IMR-90 (cell line): Measurements from ENCODE around the gene PSMG3. TPM values are rescaled to one million over a fixed set of nuclear protein-coding genes. Genes with fewer than 3 reads are reported as not detected.

ENCODE experiments used
- ATAC-seq: fragments of 200-7000 bp; cut with Tn5 transposase; 2 replicates; pipeline ENCODE4 v1.9.1; 2020; ENCODE audit warnings: low read depth, mild to moderate bottlenecking, moderate library complexity
- BruUV-seq: library from RNA; stranded (reverse); fragments of 400-500 nt; replicated peaks from 2 replicates; lab custom pipeline; 2021; lab: Mats Ljungman, UMichigan
- CTCF ChIA-PET: fragments of 300-600 bp; formaldehyde crosslinking; extraction: SDS; loops from one replicate; lab custom pipeline; 2021; ENCODE audit warnings: antibody characterized with exemption; lab: Yijun Ruan, JAX
- POLR2A ChIA-PET: fragments of 300-600 bp; sonication (Branson Sonifier 250); formaldehyde crosslinking; loops from one replicate; lab custom pipeline; 2022; ENCODE audit warnings: antibody characterized with exemption; ENCODE audit not compliant: unreplicated experiment; lab: Charles Lee
- DNase-seq: peaks from one replicate; pipeline ENCODE4 v3.0.0; 2013
- H2AFZ ChIP-seq: replicated peaks from 2 replicates; pipeline ENCODE3; 2013; ENCODE audit warnings: low read length, mild to moderate bottlenecking; ENCODE audit not compliant: poor library complexity
- H2AK5ac ChIP-seq: 2 replicates; pipeline ENCODE4 v1.6.1; 2013; ENCODE audit warnings: low read depth, low read length, inconsistent platforms
- H2AK9ac ChIP-seq: replicated peaks from 2 replicates; pipeline ENCODE3; 2013; ENCODE audit warnings: mild to moderate bottlenecking, low read depth, low read length, moderate library complexity; ENCODE audit not compliant: poor library complexity
- H2BK120ac ChIP-seq: 2 replicates; pipeline ENCODE4 v1.6.1; 2013; ENCODE audit warnings: low read depth, low read length, inconsistent platforms
- H2BK15ac ChIP-seq: 3 replicates; pipeline ENCODE4 v1.6.1; 2013; ENCODE audit warnings: low read depth, low read length, inconsistent platforms
- H2BK20ac ChIP-seq: 2 replicates; pipeline ENCODE4 v1.6.1; 2013; ENCODE audit warnings: low read depth, mild to moderate bottlenecking, inconsistent platforms, low read length, moderate library complexity
- H2BK5ac ChIP-seq: 2 replicates; pipeline ENCODE4 v1.6.1; 2013; ENCODE audit warnings: mild to moderate bottlenecking, low read depth, low read length, inconsistent platforms; ENCODE audit not compliant: poor library complexity, severe bottlenecking
- H3K14ac ChIP-seq: replicated peaks from 2 replicates; pipeline ENCODE4 v1.6.1; 2013; ENCODE audit warnings: low read depth, low read length, inconsistent platforms
- H3K18ac ChIP-seq: 2 replicates; pipeline ENCODE4 v1.6.1; 2013; ENCODE audit warnings: low read depth, low read length, control low read depth
- H3K23ac ChIP-seq: 2 replicates; pipeline ENCODE4 v1.6.1; 2013; ENCODE audit warnings: low read depth, low read length, inconsistent platforms
- H3K27ac ChIP-seq: 2 replicates; pipeline ENCODE4 v1.5.1; 2013; ENCODE audit warnings: mild to moderate bottlenecking, control low read depth, low read length; ENCODE audit not compliant: insufficient read depth
- H3K27me3 ChIP-seq: 2 replicates; pipeline ENCODE4 v1.6.1; 2013; ENCODE audit warnings: low read length; ENCODE audit not compliant: control insufficient read depth, insufficient read depth
- H3K36me3 ChIP-seq: 2 replicates; pipeline ENCODE4 v1.6.1; 2013; ENCODE audit warnings: low read length, mixed read lengths; ENCODE audit not compliant: control insufficient read depth, insufficient read depth
- H3K4ac ChIP-seq: 2 replicates; pipeline ENCODE4 v1.6.1; 2013; ENCODE audit warnings: low read depth, low read length, inconsistent platforms
- H3K4me1 ChIP-seq: 2 replicates; pipeline ENCODE4 v1.6.1; 2013; ENCODE audit warnings: low read length, mixed read lengths; ENCODE audit not compliant: control insufficient read depth, insufficient read depth
- H3K4me2 ChIP-seq: 2 replicates; pipeline ENCODE4 v1.6.1; 2013; ENCODE audit warnings: low read depth, mild to moderate bottlenecking, control low read depth, low read length, moderate library complexity
- H3K4me3 ChIP-seq: 2 replicates; pipeline ENCODE4 v1.5.1; 2013; ENCODE audit warnings: low read depth, mild to moderate bottlenecking, control low read depth, low read length, moderate library complexity; ENCODE audit not compliant: insufficient read depth
- H3K56ac ChIP-seq: 2 replicates; pipeline ENCODE4 v1.6.1; 2013; ENCODE audit warnings: low read length, inconsistent platforms; ENCODE audit not compliant: insufficient read depth; ENCODE audit errors: extremely low read depth
- H3K79me1 ChIP-seq, 2 experiments: 2 replicates each; pipeline ENCODE4 v1.6.1; 2013; ENCODE audit warnings: low read length in 2 of 2, inconsistent platforms in 1 of 2, low read depth in 1 of 2
- H3K9ac ChIP-seq: 2 replicates; pipeline ENCODE4 v1.6.1; 2013; ENCODE audit warnings: low read depth, low read length, control low read depth
- H3K9me1 ChIP-seq: 2 replicates; pipeline ENCODE4 v1.6.1; 2013; ENCODE audit warnings: low read length, inconsistent platforms; ENCODE audit not compliant: insufficient read depth
- H3K9me3 ChIP-seq: 2 replicates; pipeline ENCODE4 v1.6.1; 2013; ENCODE audit warnings: low read length; ENCODE audit not compliant: control insufficient read depth, insufficient read depth
- H4K20me1 ChIP-seq: 2 replicates; pipeline ENCODE4 v1.6.1; 2013; ENCODE audit warnings: low read length, inconsistent platforms; ENCODE audit not compliant: insufficient read depth
- H4K5ac ChIP-seq: 2 replicates; pipeline ENCODE4 v1.6.1; 2013; ENCODE audit warnings: mild to moderate bottlenecking, low read depth, low read length, control low read depth
- H4K8ac ChIP-seq, 2 experiments: 2 replicates each; pipeline ENCODE4 v1.6.1; 2013; ENCODE audit warnings: low read depth in 2 of 2, low read length in 2 of 2, control low read depth in 1 of 2, inconsistent platforms in 1 of 2
- H4K91ac ChIP-seq: 2 replicates; pipeline ENCODE4 v1.6.1; 2013; ENCODE audit warnings: low read depth, low read length, inconsistent platforms; ENCODE audit not compliant: insufficient read depth
- BHLHE40 ChIP-seq: fragments of 150-350 bp; IDR thresholded peaks from 2 replicates; pipeline ENCODE4 v1.6.1; 2016; ENCODE audit warnings: mild to moderate bottlenecking, low read depth, low read length
- CEBPB ChIP-seq: IDR thresholded peaks from 2 replicates; pipeline ENCODE4 v1.6.1; 2012; ENCODE audit warnings: low read depth, low read length, improper control_type of control experiment
- CHD1 ChIP-seq: IDR thresholded peaks from 2 replicates; pipeline ENCODE4 v1.6.1; 2012; ENCODE audit warnings: low read depth, low read length, improper control_type of control experiment
- FOS ChIP-seq: fragments of 150-350 bp; IDR thresholded peaks from 2 replicates; pipeline ENCODE4 v1.6.1; 2016; ENCODE audit warnings: low read depth, low read length
- MAFK ChIP-seq: IDR thresholded peaks from 2 replicates; pipeline ENCODE4 v1.6.1; 2012; ENCODE audit warnings: low read depth, low read length, improper control_type of control experiment
- MXI1 ChIP-seq: IDR thresholded peaks from 2 replicates; pipeline ENCODE4 v1.6.1; 2012; ENCODE audit warnings: low read depth, mild to moderate bottlenecking, low read length, moderate library complexity, borderline replicate concordance
- NFE2L2 ChIP-seq: fragments of 150-350 bp; IDR thresholded peaks from 2 replicates; pipeline ENCODE4 v1.6.1; 2016; ENCODE audit warnings: low read depth, mild to moderate bottlenecking, low read length
- POLR2A ChIP-seq: IDR thresholded peaks from 2 replicates; pipeline ENCODE4 v1.6.1; 2012; ENCODE audit warnings: mild to moderate bottlenecking, low read depth, low read length
- RAD21 ChIP-seq: IDR thresholded peaks from 2 replicates; pipeline ENCODE4 v1.6.1; 2012; ENCODE audit warnings: low read length, improper control_type of control experiment
- RCOR1 ChIP-seq: IDR thresholded peaks from 2 replicates; pipeline ENCODE4 v1.6.1; 2012; ENCODE audit warnings: mild to moderate bottlenecking, low read length, improper control_type of control experiment; ENCODE audit not compliant: insufficient replicate concordance
- SMC3 ChIP-seq: fragments of 150-350 bp; IDR thresholded peaks from 2 replicates; pipeline ENCODE4 v1.6.1; 2016; ENCODE audit warnings: low read depth, mild to moderate bottlenecking, antibody characterized with exemption, low read length, moderate library complexity
- WGBS, 2 experiments: methylation state at CpG; one replicate each; pipeline versions ENCODE4 v1.1.5 to v1.1.7; 2013; ENCODE audit warnings: missing lambda C conversion rate in 2 of 2; ENCODE audit not compliant: insufficient read length in 1 of 2; ENCODE audit errors: extremely low coverage in 2 of 2; 5-methylcytosine and 5-hydroxymethylcytosine counted together
- dilution Hi-C: fragments of 300-500 bp; cut with HindIII; formaldehyde crosslinking; loops from one replicate; pipeline ENCODE4 v1.14.3; 2018; ENCODE audit warnings: low sequenced_read_pairs; ENCODE audit not compliant: unreplicated experiment
- in situ Hi-C: fragments of 300-500 bp; cut with MboI; formaldehyde crosslinking; loops from 3 replicates; pipeline ENCODE4 v1.14.3; 2019; ENCODE audit warnings: low sequenced_read_pairs, inconsistent platforms, mixed read lengths
- intact Hi-C: fragments of 100-400 bp; cut with micrococcal nuclease; formaldehyde crosslinking; loops from 2 replicates; pipeline ENCODE4 v1.10.0; 2022
- polyA plus RNA-seq, 3 experiments: library from polyadenylated mRNA; depleted of rRNA; stranded (reverse); fragments of >200 nt; gene quantifications; 2 replicates each; pipeline ENCODE4 v1.2.3, GENCODE V29; 2012; ENCODE audit warnings: low replicate concordance in 1 of 3
- total RNA-seq: library from RNA; depleted of rRNA; stranded (reverse); fragments of >200 nt; gene quantifications from 2 replicates; pipeline ENCODE4 v1.2.3, GENCODE V29; 2012
- TF ChIP-seq, protein P1 (sequence below): fragments of 150-350 bp; IDR thresholded peaks from 2 replicates; pipeline ENCODE4 v1.6.1; 2017; ENCODE audit warnings: mild to moderate bottlenecking, antibody characterized with exemption, low read length, low read depth
- TF ChIP-seq, protein P2 (sequence below): conservative IDR thresholded peaks from 2 replicates; pipeline ENCODE4 v1.5.1; 2012; ENCODE audit warnings: mild to moderate bottlenecking, low read depth, low read length, improper control_type of control experiment
- TF ChIP-seq, protein P3 (sequence below): fragments of 150-350 bp; IDR thresholded peaks from 2 replicates; pipeline ENCODE4 v1.6.1; 2016; ENCODE audit warnings: low read depth, mild to moderate bottlenecking, low read length, moderate library complexity, borderline replicate concordance

Gene PSMG3
- total and polyA plus RNA-seq, 2 of the 4 experiments (the other 2 are of a cell fraction), result 37.3 to 54.1 TPM

DNA sequence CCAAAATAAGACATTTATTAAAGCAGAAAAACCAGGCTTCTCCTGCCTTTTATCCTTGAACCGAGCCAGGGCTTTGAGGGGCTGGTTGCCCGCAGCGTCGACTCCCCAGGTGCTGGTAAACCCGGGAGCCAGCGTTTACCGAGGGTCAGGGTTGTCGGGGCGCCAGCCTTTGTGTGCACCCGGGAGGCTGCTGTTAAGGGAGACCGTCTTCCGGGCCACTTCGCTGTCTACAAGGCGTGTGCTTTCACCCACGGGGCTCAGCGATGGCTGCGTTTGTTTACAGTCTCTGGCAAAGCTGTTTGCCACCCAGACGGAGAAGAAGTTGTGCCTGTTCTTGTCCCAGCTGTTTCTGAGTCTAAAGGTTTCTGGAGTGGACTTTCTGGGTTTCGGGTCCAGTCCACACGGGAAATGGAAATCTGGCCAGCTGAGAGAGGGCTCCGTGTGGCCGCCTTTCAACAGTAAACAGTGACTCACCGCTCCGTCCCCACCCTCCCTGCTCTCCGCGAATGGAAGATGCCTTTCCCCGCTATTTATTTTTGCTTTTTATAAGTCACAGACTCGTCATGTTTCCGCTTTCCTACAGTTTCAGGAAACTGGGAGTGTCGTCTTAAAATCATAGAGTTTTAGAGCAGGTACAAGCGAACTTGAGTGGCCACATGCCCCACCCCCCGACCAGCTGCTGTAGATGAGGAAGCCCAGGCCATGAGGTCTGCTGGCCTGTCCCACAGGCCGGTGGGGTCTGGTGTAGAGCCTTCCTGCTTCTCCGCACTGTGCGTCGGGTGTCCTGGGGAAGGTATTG is 37.2 kb downstream of the PSMG3 start:
- H3K27ac ChIP-seq, result peak overlapping the region; percentile 95
- peak overlapping the region; percentile 66 for H2BK20ac ChIP-seq
- H4K8ac ChIP-seq, result peak overlapping the region; percentile 63 to 86
- peak overlapping the region; percentile 89 for H3K4ac ChIP-seq
- peak overlapping the region; percentile 88 for H3K56ac ChIP-seq
- peaks cover 36% of the 10 kb centered on the region for H4K20me1 ChIP-seq
- peaks cover 9% of the 10 kb centered on the region for H3K9me1 ChIP-seq
- ChIA-PET CTCF (no interaction called here), POLR2A (no interaction called here)
- peak overlapping the region; percentile 99 for H2AK5ac ChIP-seq
- H3K4me3 ChIP-seq, result peak overlapping the region; percentile 43
- ATAC-seq (peak; percentile 41), DNase-seq (peak; percentile 96)
- H3K4me2 ChIP-seq, result peak overlapping the region; percentile 85
- H2BK15ac ChIP-seq, result peak overlapping the region; percentile 71; the same call in 2 of the 3 replicates
- intact Hi-C loops (no loop called here), in situ Hi-C loops (no loop called here), dilution Hi-C loops (no loop called here)
- peak overlapping the region; percentile 77 for H2AFZ ChIP-seq
- peaks cover 34% of the 10 kb centered on the region for H3K4me1 ChIP-seq
- H2BK120ac ChIP-seq, result peak overlapping the region; percentile 95
- H3K14ac ChIP-seq, result peak overlapping the region; percentile 88
- peak overlapping the region; percentile 85 for H3K9ac ChIP-seq
- no peaks in the 10 kb centered on the region for H3K27me3 ChIP-seq
- peak overlapping the region; percentile 99 for H2AK9ac ChIP-seq
- H4K5ac ChIP-seq, result peak overlapping the region; percentile 62
- H4K91ac ChIP-seq, result peak overlapping the region; percentile 91
- H3K23ac ChIP-seq, result peak overlapping the region; percentile 85
- no TSS peak for BruUV-seq
- H3K79me1 ChIP-seq, result peaks cover 0 to 45% of the 10 kb centered on the region in 2 experiments; a peak in 2 of 4 replicates
- peak overlapping the region; percentile 98 for H2BK5ac ChIP-seq
- WGBS, 2 experiments, result 3% methylated on average over 18 of the region's 36 CpGs; no CpG with 5 or more reads in 1 of the 2 experiments
- H3K18ac ChIP-seq, result peak overlapping the region; percentile 74
- no peaks in the 10 kb centered on the region for H3K9me3 ChIP-seq
- H3K36me3 ChIP-seq, result no peaks in the 10 kb centered on the region
- TF ChIP-seq CEBPB (no peak), FOS (peak; percentile 95), POLR2A (peak; percentile 96), MAFK (no peak), BHLHE40 (peak; percentile 35; the same call in 1 of the 2 replicates), CHD1 (peak; percentile 87), NFE2L2 (no peak), RAD21 (no peak), MXI1 (peak; percentile 15; the same call in 1 of the 2 replicates), RCOR1 (peak; percentile 43), SMC3 (0 out of 2 replicates have a peak, but pooled peaks have one; percentile 3)
- TF ChIP-seq, protein P1, sequence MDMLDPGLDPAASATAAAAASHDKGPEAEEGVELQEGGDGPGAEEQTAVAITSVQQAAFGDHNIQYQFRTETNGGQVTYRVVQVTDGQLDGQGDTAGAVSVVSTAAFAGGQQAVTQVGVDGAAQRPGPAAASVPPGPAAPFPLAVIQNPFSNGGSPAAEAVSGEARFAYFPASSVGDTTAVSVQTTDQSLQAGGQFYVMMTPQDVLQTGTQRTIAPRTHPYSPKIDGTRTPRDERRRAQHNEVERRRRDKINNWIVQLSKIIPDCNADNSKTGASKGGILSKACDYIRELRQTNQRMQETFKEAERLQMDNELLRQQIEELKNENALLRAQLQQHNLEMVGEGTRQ, result peak; percentile 50
- TF ChIP-seq, protein P2, sequence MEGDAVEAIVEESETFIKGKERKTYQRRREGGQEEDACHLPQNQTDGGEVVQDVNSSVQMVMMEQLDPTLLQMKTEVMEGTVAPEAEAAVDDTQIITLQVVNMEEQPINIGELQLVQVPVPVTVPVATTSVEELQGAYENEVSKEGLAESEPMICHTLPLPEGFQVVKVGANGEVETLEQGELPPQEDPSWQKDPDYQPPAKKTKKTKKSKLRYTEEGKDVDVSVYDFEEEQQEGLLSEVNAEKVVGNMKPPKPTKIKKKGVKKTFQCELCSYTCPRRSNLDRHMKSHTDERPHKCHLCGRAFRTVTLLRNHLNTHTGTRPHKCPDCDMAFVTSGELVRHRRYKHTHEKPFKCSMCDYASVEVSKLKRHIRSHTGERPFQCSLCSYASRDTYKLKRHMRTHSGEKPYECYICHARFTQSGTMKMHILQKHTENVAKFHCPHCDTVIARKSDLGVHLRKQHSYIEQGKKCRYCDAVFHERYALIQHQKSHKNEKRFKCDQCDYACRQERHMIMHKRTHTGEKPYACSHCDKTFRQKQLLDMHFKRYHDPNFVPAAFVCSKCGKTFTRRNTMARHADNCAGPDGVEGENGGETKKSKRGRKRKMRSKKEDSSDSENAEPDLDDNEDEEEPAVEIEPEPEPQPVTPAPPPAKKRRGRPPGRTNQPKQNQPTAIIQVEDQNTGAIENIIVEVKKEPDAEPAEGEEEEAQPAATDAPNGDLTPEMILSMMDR, result no peak
- TF ChIP-seq, protein P3, sequence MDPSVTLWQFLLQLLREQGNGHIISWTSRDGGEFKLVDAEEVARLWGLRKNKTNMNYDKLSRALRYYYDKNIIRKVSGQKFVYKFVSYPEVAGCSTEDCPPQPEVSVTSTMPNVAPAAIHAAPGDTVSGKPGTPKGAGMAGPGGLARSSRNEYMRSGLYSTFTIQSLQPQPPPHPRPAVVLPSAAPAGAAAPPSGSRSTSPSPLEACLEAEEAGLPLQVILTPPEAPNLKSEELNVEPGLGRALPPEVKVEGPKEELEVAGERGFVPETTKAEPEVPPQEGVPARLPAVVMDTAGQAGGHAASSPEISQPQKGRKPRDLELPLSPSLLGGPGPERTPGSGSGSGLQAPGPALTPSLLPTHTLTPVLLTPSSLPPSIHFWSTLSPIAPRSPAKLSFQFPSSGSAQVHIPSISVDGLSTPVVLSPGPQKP, result no peak
